ENCODE results near the gene DLEC1. TPM values are rescaled to one million over a fixed set of nuclear protein-coding genes. Genes with fewer than 3 reads are reported as not detected.

Gene DLEC1
- total and polyA plus RNA-seq, 9 of the 15 experiments (the other 6 are each of a cell fraction or from before 2014, with no cell fraction given): 0.07 to 0.08 TPM; not detected in 7

DNA sequence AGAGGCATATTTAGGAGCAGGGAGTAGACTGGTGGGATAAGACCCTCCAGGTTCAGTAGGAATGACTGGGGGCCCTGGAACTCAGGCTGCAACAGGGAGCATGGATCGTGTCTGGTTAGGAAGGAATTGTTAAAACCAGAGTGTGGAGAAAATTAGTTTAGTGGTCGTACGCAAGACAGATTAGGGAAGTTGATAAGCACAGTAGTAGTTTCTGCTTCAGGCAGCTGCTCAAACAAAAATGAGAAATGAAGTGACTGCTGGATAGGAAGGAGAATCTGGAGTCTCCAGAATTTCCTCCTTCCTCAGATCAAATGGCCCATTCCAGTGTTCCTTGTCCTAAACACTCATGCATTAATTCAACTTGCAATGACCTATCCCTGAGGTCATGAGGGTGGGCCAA, 110.7 kb downstream of the DLEC1 start:
- CTCF ChIA-PET (ENCODE audit: low intra/inter-chr PET ratio): no interaction called here
- peak overlapping the region; percentile 40 for H3K4me2 ChIP-seq (ENCODE audit: insufficient read depth, low read length)
- in situ Hi-C loops (cut with MboI): no loop called here
- TF ChIP-seq XRCC5 (IDR thresholded peaks at IDR 0.05; ENCODE audit: low read depth, low read length) (no peak), EP300 (IDR thresholded peaks at IDR 0.05; ENCODE audit: low read length) (no peak), NR2F6 (CRISPR knock-in tag; IDR thresholded peaks at IDR 0.05) (no peak), SMARCE1 (IDR thresholded peaks at IDR 0.05) (peak; percentile 98), NEUROD1 (IDR thresholded peaks at IDR 0.05; ENCODE audit: borderline replicate concordance, low read depth, low read length, partially characterized antibody) (no peak), ZNF696 (CRISPR knock-in tag; conservative IDR thresholded peaks at IDR 0.05) (no peak), ATF7 (IDR thresholded peaks at IDR 0.05) (peak; percentile 51; the same call in 1 of the 2 replicates), BCOR (IDR thresholded peaks at IDR 0.05) (peak; percentile 57; the same call in 1 of the 2 replicates), E4F1 (CRISPR knock-in tag; IDR thresholded peaks at IDR 0.05; ENCODE audit: borderline replicate concordance) (no peak), RBM25 (IDR thresholded peaks at IDR 0.05; ENCODE audit: low read depth, low read length, severe bottlenecking) (no peak), MTA2 (IDR thresholded peaks at IDR 0.05; ENCODE audit: low read depth) (peak; percentile 42; the same call in 1 of the 2 replicates), SOX6 (IDR thresholded peaks at IDR 0.05) (peak; percentile 59; the same call in 1 of the 2 replicates), FUS (optimal IDR thresholded peaks at IDR 0.05; ENCODE audit: low read depth, low read length) (no peak), ZNF431 (CRISPR knock-in tag; IDR thresholded peaks at IDR 0.05) (0 out of 2 replicates have a peak, but pooled peaks have one; percentile 26), RAD21 (CRISPR knock-in tag; conservative IDR thresholded peaks at IDR 0.05 in 1 of 2, IDR thresholded peaks at IDR 0.05 in 1 of 2) (0 out of 4 replicates have a peak, but pooled peaks of 1 of the 2 experiments have one; percentile 20), CBFA2T3 (IDR thresholded peaks at IDR 0.05) (peak; percentile 46; the same call in 1 of the 2 replicates), ZNF583 (CRISPR knock-in tag; IDR thresholded peaks at IDR 0.05) (0 out of 2 replicates have a peak, but pooled peaks have one; percentile 17), SRSF3 (IDR thresholded peaks at IDR 0.05; ENCODE audit: insufficient read depth, low read length) (no peak), GATAD2A (IDR thresholded peaks at IDR 0.05) (no peak)
- TF ChIP-seq, protein P1, sequence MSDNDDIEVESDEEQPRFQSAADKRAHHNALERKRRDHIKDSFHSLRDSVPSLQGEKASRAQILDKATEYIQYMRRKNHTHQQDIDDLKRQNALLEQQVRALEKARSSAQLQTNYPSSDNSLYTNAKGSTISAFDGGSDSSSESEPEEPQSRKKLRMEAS (CRISPR knock-in tag; IDR thresholded peaks at IDR 0.05): no peak
- TF ChIP-seq, protein P2, sequence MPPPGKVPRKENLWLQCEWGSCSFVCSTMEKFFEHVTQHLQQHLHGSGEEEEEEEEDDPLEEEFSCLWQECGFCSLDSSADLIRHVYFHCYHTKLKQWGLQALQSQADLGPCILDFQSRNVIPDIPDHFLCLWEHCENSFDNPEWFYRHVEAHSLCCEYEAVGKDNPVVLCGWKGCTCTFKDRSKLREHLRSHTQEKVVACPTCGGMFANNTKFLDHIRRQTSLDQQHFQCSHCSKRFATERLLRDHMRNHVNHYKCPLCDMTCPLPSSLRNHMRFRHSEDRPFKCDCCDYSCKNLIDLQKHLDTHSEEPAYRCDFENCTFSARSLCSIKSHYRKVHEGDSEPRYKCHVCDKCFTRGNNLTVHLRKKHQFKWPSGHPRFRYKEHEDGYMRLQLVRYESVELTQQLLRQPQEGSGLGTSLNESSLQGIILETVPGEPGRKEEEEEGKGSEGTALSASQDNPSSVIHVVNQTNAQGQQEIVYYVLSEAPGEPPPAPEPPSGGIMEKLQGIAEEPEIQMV (tag; conservative IDR thresholded peaks at IDR 0.05; ENCODE audit: low read depth): no peak

More for the DNA sequence above, 110.7 kb downstream of the DLEC1 start:
- Histone ChIP-seq H3K9me3 (replicated peaks; ENCODE audit: control insufficient read depth, insufficient read depth, low read depth, low read length) (no peaks in the 10 kb centered on the region), H3K9me1 (ENCODE audit: control insufficient read depth, insufficient read depth, low read length) (no peaks in the 10 kb centered on the region), H3K27me3 (ENCODE audit: control insufficient read depth in 2 of 2, insufficient read depth in 2 of 2, low read length in 2 of 2) (no peaks in the 10 kb centered on the region), H2AFZ (ENCODE audit: low read depth, low read length) (peak overlapping the region; percentile 88), H3K79me2 (ENCODE audit: control insufficient read depth, insufficient read depth, low read length) (no peaks in the 10 kb centered on the region), H3K4me1 (replicated peaks in 1 of 2; ENCODE audit: control insufficient read depth in 2 of 2, insufficient read depth in 2 of 2, low read length in 2 of 2) (peaks cover 9 to 30% of the 10 kb centered on the region in 2 experiments), H3K9ac (ENCODE audit: insufficient read depth in 1 of 2, low read depth in 2 of 2, low read length in 2 of 2) (peak overlapping the region; percentile 2 to 7; a peak in 1 of 4 replicates), H3K27ac (ENCODE audit: extremely low read depth, low read depth, low read length) (peak overlapping the region; percentile 48; the same call in 2 of the 3 replicates), H3K36me3 (ENCODE audit: control insufficient read depth, insufficient read depth, low read length) (no peaks in the 10 kb centered on the region), H4K20me1 (replicated peaks; ENCODE audit: control insufficient read depth, insufficient read depth, low read length) (no peaks in the 10 kb centered on the region), H3K4me3 (no peak overlapping the region)
- intact Hi-C loops (cut with micrococcal nuclease): no loop called here
- POLR2A ChIA-PET: interaction anchor here (0.5 to 1.5 kb wide), 4 partner anchors 13 to 396 kb away, joined by 3 to 7 read pairs (median 3); partner anchors contain the start of genes ACAA1 and OXSR1
- FAIRE-seq (peak; percentile 37), ATAC-seq (peak; percentile 63), DNase-seq (ENCODE audit: extremely low read depth in 1 of 4, low spot score in 3 of 4) (peak in 2 of 4 experiments; percentile 44 to 46)
- WGBS (ENCODE audit: insufficient coverage, low coverage, missing lambda C conversion rate): 0% methylated on average over 3 of the region's 3 CpGs
- BruUV-seq (replicated peaks): no TSS peak
